ENCODE data around the gene CSF3R. TPM values are rescaled to one million over a fixed set of nuclear protein-coding genes. Genes with fewer than 3 reads are reported as not detected.

Gene CSF3R
- total RNA-seq, 1 donor from 2014 or later = 2.1 TPM

- no peak for DNase-seq (ENCODE audit: extremely low spot score, unreplicated experiment)
- H3K4me3 Mint-ChIP-seq = no peak overlapping the region
- no peak overlapping the region for H3K27ac Mint-ChIP-seq
- no peaks in the 10 kb centered on the region for H3K36me3 Mint-ChIP-seq
- TF ChIP-seq, protein P1, sequence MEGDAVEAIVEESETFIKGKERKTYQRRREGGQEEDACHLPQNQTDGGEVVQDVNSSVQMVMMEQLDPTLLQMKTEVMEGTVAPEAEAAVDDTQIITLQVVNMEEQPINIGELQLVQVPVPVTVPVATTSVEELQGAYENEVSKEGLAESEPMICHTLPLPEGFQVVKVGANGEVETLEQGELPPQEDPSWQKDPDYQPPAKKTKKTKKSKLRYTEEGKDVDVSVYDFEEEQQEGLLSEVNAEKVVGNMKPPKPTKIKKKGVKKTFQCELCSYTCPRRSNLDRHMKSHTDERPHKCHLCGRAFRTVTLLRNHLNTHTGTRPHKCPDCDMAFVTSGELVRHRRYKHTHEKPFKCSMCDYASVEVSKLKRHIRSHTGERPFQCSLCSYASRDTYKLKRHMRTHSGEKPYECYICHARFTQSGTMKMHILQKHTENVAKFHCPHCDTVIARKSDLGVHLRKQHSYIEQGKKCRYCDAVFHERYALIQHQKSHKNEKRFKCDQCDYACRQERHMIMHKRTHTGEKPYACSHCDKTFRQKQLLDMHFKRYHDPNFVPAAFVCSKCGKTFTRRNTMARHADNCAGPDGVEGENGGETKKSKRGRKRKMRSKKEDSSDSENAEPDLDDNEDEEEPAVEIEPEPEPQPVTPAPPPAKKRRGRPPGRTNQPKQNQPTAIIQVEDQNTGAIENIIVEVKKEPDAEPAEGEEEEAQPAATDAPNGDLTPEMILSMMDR (conservative IDR thresholded peaks at IDR 0.05) = no peak
- H3K4me1 Mint-ChIP-seq (ENCODE audit: unreplicated experiment) = peaks cover 15% of the 10 kb centered on the region
- H3K9me3 Mint-ChIP-seq = no peaks in the 10 kb centered on the region
- H3K27me3 Mint-ChIP-seq = peaks cover 3% of the 10 kb centered on the region
Measured at GRCh38 chr1:36476945-36477344, 5.8 kb downstream of the CSF3R start.

- no peak overlapping the region for H3K27ac Mint-ChIP-seq
Measured at GRCh38 chr1:36475910-36476604, 6.7 kb downstream of the CSF3R start.

GRCh38 chr1:36475341-36475740, 7.4 kb downstream of the CSF3R start:
- H3K4me1 Mint-ChIP-seq (ENCODE audit: unreplicated experiment) = peaks cover 10% of the 10 kb centered on the region
- DNase-seq (ENCODE audit: extremely low spot score, unreplicated experiment) = no peak
- no peaks in the 10 kb centered on the region for H3K9me3 Mint-ChIP-seq
- H3K4me3 Mint-ChIP-seq = no peak overlapping the region
- H3K36me3 Mint-ChIP-seq = no peaks in the 10 kb centered on the region
- TF ChIP-seq, protein P1 (conservative IDR thresholded peaks at IDR 0.05) = no peak
- no peak overlapping the region for H3K27ac Mint-ChIP-seq
- H3K27me3 Mint-ChIP-seq = peaks cover 3% of the 10 kb centered on the region

More at GRCh38 chr1:36475910-36476604, 6.7 kb downstream of the CSF3R start:
- no peak for DNase-seq (ENCODE audit: extremely low spot score, unreplicated experiment)
- Mint-ChIP-seq H3K9me3 (no peaks in the 10 kb centered on the region), H3K4me3 (no peak overlapping the region), H3K27me3 (peaks cover 3% of the 10 kb centered on the region), H3K4me1 (ENCODE audit: unreplicated experiment) (peaks cover 10% of the 10 kb centered on the region), H3K36me3 (no peaks in the 10 kb centered on the region)
- TF ChIP-seq, protein P1 (conservative IDR thresholded peaks at IDR 0.05) = no peak

DNA sequence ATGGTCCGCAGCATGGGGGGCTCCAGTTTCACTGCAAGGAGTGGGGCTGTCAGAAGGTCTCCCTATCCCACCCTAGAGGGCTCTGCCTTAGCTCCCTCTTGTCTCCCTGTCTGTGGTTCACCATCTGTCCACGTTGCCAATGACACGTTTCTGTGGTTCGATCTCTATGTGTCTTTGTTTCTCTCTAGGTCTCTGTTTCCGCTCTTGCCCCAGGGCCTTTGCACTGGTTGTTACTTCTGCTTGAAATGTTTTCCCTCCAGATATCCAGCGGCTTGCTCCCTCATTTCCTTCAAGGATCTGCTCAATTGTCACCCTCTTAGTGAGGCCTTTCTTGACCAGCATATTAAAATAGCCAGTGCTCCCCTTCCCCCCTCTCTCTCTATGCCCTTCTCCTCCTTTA, 10.1 kb downstream of the CSF3R start:
- DNase-seq (ENCODE audit: extremely low spot score, unreplicated experiment) = no peak
- TF ChIP-seq, protein P1 (conservative IDR thresholded peaks at IDR 0.05) = no peak
- Mint-ChIP-seq H3K27me3 (no peaks in the 10 kb centered on the region), H3K36me3 (no peaks in the 10 kb centered on the region), H3K27ac (no peak overlapping the region), H3K4me3 (no peak overlapping the region), H3K9me3 (no peaks in the 10 kb centered on the region), H3K4me1 (ENCODE audit: unreplicated experiment) (peaks cover 10% of the 10 kb centered on the region)

- Mint-ChIP-seq H3K27me3 (no peaks in the 10 kb centered on the region), H3K4me3 (no peak overlapping the region), H3K36me3 (no peaks in the 10 kb centered on the region), H3K27ac (no peak overlapping the region), H3K4me1 (ENCODE audit: unreplicated experiment) (peaks cover 10% of the 10 kb centered on the region), H3K9me3 (no peaks in the 10 kb centered on the region)
- TF ChIP-seq, protein P1 (conservative IDR thresholded peaks at IDR 0.05) = no peak
- DNase-seq (ENCODE audit: extremely low spot score, unreplicated experiment) = no peak
Measured at GRCh38 chr1:36471830-36472641, 10.7 kb downstream of the CSF3R start.

All from type B pancreatic cell (in vitro differentiated cells).